ENCODE measurements around the gene CFB.

CFB gene

DNA sequence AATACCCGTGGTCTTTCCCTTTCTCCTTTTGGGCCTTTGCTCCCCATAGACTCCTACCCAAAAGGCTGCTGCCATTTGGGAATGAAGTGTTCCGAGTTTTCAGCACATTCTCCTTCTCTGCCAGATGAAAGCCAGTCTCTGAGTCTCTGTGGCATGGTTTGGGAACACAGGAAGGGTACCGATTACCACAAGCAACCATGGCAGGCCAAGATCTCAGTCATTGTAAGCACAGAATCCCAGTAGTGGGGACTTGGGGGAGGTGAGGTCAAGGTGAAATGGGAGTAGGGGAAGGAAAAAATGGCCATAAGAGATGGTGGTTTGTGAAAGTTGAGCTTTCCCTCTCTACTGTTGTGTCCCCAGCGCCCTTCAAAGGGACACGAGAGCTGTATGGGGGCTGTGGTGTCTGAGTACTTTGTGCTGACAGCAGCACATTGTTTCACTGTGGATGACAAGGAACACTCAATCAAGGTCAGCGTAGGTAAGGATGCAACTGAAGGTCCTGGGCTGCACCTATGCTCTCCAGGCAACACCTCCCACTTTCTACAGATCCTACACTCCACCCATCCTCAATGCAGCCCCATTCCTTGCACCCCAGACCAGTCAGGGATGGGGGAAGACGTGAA lies 4.1 kb downstream of the CFB start:
- no peak for DNase-seq

DNA sequence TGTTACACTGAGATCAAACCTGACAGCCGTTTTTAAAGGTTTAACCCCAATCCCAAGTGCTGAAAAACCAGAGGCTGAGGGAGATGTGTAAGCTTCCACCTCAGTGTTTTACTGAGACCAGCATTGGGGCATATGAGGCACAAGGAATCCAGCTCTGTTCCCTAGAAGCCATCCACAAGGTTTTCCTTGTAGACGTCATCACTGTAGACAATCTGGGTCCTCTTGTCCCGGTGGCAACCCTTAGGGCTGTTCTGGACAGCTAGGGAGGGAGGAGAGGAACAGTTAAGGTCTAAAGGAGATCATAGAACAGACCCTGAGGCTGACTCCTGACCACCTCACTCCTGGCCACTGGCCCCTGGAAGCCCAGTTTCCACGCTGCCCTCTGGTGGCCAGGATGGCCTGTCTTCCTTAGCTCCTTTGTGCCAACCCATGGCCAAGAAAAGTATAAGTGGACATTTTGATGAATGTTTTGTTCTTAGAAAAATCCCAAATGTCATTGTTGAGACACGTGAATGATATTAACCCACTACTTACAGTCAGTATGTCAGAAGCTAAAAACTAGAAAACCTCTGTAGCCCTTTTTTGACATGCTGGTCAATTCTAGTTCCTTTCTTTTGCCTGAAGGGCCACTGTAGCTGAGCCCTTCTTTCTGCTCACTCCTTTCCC lies 6.4 kb downstream of the CFB start:
- DNase-seq, result peak; percentile 55

DNA sequence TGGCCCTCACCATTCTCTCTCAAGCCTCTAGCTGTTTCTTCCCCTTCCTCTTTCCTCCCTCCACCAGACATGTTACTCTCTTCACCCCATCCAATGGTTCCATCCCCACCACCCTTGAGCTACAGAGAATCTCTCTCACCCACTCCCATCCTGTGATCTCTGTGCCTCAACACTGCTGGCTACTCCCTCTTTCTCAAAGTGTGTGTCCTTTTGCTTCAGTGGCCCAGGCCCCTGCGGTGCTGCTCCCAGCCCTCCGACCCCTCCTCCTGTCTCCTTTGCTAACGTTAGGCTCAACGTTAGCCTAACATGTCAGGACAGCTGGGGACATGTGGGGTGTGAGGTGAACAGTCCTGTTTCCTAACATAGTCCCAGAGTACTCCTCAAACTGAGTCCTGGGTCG lies 7.0 kb downstream of the CFB start:
- no peak for DNase-seq

DNA sequence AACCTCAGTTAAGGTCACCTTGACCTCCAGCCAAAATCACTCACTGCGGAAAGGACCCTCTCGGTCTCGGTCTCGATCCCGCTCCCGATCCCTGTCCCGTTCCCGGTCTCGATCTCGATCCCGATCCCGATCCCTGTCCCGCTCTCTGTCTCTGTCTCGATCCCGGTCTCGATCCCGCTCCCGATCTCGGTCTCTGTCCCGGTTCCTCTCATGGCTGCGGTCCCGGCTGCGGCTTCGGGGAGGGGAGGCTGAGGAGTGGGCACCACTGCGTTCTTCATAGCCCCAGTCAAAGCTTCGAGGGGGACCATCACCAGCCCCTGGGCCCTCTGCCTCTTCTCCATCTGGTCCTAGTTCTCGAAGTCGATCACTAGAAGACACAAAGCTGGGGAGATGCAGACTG lies 8.6 kb downstream of the CFB start:
- DNase-seq, result no peak

DNA sequence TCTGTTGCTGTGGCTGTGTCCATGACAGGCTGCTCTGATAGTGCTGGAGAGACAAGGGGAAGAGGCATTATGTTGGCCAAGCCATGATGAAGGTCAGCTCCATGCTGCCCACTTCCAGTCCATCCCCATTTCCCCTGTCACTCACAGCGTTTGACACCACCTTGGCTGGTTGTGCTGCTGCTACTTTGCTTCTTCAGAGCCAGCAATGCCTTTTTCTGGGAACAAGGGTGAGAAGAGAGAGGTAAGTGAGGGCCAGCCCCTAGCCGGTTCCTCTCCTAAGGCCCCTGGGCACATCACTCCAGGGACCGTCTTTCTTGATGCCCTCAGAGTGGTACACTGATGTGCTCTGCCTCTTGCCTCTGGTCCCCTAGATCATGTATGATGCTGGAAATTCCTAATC lies 10.9 kb downstream of the CFB start:
- DNase-seq, result no peak

DNA sequence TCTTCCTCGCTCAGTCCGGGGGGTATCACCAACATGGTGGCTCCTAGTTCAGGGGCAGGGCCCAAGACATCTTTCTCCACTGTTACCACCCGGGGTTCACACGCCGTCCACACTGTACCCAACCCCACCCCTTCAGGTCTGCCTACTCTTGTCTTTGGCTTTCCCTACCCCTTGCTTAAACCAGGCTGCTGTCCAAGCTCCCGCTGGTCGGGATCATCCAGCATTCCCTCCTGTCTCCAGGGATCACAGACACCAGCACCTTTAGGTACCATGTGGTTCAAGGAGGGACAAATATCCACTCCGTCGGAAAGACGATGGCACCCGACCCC lies 12.5 kb downstream of the CFB start:
- DNase-seq, result peak; percentile 25

DNA sequence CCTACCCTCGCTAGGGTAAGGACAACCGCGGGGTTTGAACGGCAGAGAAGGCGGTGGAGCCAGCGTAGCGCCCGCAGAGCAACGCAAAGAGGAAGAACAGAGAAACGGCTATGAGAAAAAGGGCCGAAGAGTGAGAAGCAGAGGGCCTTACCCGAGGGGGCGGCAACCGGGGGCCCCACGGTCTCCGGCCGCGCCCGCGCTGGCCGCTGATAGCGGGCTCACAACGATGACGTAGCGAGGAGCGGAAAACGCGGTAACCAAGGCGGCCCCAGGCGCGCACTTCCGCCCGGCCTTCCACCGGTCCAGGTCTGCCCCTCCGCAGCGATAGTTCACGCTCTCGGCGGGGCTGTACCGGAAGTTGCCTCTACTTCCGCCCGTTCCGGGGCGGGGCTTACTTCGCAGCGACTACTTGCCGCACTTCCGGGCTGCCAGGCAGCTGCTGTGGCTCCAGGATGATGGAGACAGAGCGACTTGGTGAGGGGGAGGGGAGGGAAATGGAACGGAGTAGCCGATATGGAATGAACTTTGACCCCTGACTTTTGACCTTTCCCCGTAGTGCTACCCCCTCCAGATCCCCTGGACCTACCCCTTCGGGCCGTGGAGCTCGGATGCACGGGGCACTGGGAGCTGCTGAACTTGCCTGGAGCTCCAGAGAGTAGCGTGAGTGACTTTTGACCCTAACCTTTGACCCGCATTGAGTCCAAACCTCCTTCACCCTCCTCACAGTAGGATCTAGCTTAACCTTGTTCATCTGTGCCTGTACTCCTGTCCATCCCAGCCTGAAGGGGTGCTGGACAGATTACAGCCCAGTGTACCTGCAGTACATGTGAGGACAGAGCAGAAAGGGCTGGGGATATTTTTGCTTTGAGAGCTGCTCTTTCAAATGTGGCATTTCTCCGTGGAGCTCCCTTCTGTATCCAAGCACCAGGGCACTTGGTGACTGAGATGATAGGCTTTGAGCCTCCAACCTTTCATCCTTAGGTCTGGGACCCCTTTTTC lies 13.1 kb downstream of the CFB start, which contains the start of the genes NELFE and SKIC2:
Gene NELFE, minus strand, starts transcription at position 231 of the 999 bp plus-strand sequence. CDS start 525 bp downstream, outside the sequence.
Gene SKIC2, plus strand, starts transcription at position 435 of the 999 bp plus-strand sequence. Its CDS starts 18 bp downstream, at position 453.
- DNase-seq, result peak; percentile 98

DNA sequence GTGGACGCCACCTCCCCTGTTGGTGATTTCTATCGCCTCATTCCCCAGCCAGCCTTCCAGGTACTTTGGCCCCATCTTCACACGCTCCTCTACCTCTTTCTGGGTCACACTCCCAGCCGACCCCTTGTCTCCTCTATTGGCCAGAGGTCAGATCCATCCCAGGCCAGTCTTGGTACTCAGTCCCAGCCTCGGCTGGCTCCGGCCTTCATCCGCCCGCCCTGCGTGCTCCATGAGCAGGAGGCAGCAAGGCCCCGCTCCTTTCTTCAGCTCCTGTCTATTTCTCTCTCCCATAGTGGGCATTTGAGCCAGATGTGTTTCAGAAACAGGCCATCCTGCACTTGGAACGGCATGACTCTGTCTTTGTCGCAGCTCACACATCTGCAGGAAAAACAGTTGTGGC lies 15.7 kb downstream of the CFB start:
- no peak for DNase-seq

DNA sequence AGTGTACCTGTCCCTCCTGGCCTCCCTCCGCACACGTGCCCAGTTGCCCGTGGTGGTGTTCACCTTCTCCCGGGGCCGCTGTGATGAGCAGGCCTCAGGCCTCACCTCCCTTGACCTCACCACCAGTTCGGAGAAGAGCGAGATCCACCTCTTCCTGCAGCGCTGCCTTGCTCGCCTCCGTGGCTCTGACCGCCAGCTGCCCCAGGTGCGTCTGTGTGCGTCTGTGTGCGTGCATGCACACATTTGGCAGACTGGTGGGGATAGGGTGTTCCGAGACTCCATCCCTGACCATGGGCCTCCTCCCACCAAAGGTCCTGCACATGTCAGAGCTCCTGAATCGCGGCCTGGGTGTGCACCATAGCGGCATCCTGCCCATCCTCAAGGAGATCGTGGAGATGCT lies 18.0 kb downstream of the CFB start:
- no peak for DNase-seq

DNA sequence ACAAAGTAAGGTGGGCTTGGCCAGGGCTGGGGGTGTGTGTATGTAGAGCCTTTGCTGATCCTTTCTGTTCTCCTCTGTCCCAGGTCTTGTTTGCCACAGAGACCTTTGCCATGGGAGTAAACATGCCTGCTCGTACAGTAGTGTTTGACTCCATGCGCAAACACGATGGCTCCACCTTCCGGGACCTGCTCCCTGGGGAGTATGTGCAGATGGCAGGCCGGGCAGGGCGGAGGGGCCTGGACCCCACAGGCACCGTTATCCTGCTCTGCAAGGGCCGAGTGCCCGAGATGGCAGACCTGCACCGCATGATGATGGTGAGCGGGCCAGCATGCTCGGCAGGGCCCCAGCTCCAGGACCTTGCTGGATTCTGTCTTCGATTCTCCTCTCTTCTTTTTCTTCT lies 19.8 kb downstream of the CFB start:
- no peak for DNase-seq

DNA sequence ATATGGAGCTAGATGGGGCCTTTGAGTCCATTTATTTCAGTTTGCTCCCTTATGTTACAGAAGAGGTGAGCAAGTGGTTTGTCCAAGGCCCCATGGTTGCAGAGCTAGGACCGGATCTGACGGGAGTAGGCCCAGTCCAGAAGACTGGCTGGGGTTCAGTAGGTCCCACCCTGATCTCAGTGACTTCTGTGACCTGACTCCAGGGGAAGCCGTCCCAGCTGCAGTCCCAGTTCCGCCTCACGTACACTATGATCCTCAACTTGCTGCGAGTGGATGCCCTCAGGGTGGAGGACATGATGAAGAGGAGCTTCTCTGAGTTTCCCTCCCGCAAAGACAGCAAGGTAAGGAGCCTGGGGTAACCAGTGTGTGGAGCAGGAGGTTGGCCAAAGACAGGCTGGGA lies 20.6 kb downstream of the CFB start:
- DNase-seq, result no peak

DNA sequence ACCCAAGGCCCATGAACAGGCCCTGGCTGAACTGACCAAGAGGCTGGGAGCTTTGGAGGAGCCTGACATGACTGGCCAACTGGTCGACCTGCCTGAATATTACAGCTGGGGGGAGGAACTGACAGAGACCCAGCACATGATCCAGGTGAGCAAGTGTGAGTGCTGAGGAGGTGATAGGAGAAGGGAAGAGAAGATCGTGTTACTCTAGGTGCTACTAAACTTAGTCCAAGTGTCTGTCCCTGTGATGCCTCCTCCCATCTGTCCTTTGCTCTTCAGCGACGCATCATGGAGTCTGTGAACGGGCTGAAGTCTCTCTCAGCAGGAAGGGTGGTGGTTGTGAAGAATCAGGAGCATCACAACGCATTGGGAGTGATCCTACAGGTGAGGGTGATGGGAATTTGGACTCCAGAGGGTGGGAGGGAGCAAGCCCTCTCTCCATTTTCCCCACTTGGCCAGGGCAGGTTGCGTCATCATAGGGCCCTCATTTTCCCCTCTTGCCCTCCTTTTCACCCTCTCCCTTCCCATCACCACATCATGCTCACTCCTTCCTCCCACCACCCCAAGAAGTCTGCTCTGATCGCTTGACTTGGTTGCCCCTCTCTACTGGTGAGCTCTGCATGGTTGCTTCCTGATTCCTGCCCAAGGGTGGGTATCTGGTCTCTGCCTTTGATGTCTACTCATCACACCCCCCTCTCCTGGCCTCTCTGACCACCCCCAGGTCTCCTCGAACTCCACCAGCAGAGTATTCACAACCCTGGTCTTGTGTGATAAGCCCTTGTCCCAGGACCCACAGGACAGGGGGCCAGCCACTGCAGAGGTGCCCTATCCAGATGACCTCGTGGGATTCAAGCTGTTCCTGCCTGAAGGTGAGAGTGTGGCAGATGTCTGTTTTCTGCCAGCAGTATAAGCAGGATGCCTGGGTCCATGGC lies 21.4 kb downstream of the CFB start:
- DNase-seq, result no peak

DNA sequence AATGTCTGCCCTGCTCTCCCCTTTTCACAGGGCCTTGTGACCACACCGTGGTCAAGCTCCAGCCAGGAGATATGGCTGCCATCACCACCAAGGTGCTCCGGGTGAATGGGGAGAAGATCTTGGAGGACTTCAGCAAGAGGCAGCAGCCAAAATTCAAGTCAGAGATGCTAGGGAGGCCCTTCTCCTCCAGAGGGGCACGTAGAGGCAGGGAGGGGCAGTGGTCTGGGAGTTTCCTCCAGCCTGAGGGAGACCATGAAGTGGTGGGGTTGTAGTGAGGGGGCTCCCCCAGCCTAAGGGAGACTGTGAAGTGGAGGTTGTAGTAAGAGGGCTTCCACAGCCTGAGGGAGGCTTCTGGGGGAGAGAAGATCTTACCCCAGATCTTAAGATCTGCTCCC lies 22.0 kb downstream of the CFB start:
- DNase-seq, result no peak

DNA sequence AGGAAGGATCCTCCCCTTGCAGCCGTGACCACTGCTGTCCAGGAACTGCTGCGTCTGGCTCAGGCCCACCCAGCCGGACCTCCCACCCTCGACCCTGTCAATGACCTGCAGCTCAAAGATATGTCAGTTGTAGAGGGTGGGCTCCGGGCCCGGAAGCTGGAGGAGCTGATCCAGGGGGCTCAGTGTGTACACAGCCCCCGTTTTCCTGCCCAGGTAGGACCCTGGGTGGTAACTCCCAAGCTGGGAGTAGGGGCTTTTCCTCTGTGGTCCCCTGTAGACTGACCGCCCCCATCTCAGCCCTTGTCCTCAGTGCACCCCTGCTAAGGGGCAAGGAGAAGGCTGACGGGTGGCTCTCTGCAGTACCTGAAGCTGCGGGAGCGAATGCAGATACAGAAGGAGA lies 22.4 kb downstream of the CFB start:
- no peak for DNase-seq

DNA sequence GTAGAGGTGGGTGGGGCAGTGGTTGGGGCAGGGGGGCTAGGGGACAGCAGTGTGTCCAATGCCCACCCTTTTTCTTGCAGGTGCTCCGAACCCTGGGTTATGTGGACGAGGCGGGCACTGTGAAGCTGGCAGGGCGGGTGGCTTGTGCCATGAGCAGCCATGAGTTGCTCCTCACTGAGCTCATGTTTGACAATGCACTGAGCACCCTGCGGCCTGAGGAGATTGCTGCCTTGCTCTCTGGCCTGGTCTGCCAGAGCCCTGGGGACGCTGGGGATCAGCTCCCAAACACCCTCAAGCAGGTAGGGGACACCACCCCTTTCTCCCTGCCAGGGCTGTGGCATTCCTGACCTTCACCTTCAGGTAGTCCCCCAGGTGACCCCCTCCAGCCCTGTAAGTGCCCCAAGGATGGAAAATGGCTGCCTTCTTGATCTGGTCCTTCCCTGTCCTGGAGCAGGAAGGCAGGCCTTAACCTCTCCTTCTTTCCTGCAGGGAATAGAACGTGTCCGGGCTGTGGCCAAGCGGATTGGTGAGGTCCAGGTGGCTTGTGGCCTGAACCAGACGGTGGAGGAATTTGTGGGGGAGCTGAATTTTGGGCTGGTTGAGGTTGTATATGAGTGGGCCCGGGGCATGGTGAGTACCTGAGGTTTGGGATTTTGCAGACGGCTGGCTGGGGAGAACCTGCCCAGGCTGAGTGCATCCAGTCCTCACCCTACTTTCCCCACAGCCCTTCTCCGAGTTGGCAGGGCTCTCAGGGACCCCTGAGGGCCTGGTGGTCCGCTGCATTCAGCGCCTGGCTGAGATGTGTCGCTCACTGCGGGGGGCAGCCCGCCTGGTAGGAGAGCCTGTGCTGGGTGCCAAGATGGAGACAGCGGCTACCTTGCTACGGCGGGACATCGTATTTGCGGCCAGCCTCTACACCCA lies 23.2 kb downstream of the CFB start:
- no peak for DNase-seq

DNA sequence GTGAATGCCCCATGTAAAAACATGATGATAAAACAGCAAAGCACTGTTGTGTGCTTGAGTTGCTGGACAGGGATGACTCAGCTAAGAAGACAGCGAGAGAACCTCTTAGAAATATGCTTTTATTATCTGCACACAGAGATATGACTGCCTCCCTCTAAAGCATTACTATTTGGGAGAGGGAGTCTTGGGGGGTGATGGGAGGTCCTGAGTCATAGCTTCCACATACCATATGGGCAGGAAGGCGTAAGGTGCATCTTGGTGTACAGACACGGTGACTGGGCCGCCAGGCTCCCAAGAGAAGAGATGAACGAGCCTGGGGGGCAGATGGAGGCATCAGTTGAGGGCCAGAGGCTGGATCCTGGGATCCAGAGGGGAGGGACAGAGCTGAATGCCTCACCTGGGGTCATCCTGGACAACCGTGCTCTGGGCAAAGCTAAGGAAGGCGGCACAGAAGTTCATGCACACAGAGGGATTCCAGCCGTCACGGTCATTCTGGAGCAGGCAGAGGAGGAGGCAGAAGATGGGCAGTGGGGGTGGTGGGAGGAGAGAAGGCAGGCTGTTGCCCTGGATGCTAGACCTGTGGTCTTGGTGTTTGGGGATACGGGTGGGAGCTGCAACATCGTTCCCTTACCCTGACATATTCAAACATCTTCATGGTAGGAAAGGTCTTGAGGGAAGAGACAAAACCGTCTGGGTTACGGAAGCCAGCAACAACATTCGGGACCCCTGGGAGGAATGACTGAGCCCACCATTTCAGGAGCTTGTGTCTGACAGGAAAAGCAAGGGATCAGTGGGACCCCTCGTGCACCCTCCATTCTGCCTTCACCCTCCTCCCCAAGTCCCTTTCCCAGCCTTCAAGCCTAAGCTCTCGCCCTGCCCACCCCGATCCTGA lies 24.1 kb downstream of the CFB start:
- peak; percentile 21 for DNase-seq

DNA sequence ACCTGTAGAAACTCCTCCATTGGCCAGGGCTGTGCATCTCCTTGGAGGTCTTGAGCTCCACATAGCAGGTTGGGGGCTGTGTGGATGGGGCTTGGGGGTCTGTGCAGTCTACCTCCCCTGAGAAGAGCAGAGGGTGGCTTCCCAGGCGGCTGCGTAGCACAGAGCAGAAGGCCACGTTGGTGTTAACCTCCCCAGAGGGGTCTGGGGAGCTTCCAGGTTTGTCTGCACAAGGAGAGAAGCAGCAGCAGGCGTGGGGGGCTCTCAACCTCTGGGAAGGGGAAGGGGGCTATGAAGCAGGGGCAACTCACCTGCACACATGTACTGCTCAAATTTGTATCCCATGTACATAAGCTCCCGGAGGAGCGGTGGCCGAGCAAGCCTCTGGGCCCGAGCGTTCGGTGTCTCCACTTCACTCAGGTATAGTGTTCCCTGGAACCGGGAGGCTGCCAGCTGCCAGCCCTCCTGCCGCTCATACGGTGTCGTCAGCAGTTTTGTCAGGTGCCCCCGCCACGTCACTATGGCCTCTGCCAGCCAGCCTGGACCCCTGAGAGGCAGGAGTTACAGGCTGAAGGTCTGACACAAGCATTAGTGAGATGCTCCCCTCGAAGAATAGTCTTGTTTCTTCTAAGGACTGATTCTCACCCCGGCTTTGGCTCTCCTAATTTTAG lies 24.8 kb downstream of the CFB start:
- no peak for DNase-seq

DNA sequence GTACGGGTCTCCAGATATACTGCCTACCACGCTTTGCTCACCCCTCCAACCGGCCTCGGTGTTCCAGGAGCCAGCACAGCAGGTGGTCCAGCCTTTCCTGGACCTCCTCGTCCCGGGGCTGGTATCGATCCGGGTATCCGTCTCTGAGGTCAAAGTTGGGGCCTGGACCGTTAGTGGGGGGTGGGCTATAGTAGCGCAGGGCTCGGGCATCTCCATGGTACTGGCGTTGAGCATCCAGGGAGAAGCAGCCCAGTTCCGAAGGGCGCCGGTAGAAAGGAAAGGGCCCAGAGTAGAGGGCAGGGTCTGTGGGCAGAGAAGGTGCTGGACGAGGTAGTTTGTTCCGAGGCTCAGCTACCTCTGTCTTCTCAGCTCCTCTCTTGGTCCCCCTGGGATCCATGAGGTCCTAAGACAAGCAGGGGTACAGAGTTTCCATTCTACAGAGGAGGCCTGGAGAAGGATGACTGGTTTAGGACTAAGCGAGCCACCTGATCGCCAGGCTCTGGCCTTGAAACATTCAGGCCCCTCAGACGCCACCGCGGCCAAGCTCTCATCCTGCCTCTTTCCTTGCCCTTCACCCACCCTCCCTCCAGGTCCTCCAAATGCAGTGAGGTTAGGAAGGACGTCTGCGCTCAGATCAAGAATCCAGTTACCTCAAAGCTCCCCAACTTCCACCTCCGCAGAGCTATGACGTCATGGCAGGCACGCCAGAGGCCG lies 25.5 kb downstream of the CFB start:
- DNase-seq, result no peak

All from hematopoietic multipotent progenitor cell treated with erythropoietin and hydrocortisone succinate and interleukin-3 and kit ligand, for 8 days (in vitro differentiated cells).